Activated T-helper 17 cell treated with anti-CD3 and anti-CD28 coated beads, Interleukin-2, amount 50 U/mL, for 72 hours (primary cell): ENCODE results near the gene CHRDL2. TPM values are rescaled to one million over a fixed set of nuclear protein-coding genes. Genes with fewer than 3 reads are reported as not detected.
"Not testable (repeated sequence)": the region's sequence is repeated elsewhere in the genome, so short reads cannot be mapped to it uniquely, and the experiment has no call there.

Source experiments
- ATAC-seq: fragments of 150-1000 bp; cut with Tn5 transposase; replicated peaks from 2 replicates; pipeline ENCODE4 v1.10.0; 2021; ENCODE audit warnings: mild to moderate bottlenecking, moderate library complexity
- H3K27ac Mint-ChIP-seq: one replicate; pipeline ENCODE4 v1.8.0; 2022; ENCODE audit warnings: mixed read lengths
- H3K27me3 Mint-ChIP-seq: one replicate; pipeline ENCODE4 v1.8.0; 2022; ENCODE audit warnings: mixed read lengths
- H3K36me3 Mint-ChIP-seq: one replicate; pipeline ENCODE4 v1.8.0; 2022; ENCODE audit warnings: low read depth, mild to moderate bottlenecking, mixed read lengths
- H3K4me1 Mint-ChIP-seq: one replicate; pipeline ENCODE4 v1.8.0; 2022; ENCODE audit warnings: mixed read lengths
- H3K4me3 Mint-ChIP-seq: one replicate; pipeline ENCODE4 v1.8.0; 2022; ENCODE audit warnings: mild to moderate bottlenecking, mixed read lengths
- H3K9me3 Mint-ChIP-seq: one replicate; pipeline ENCODE4 v1.8.0; 2022; ENCODE audit warnings: mixed read lengths
- total RNA-seq, 2 donors: library from RNA; stranded (reverse); gene quantifications; one replicate each; pipeline ENCODE4 v1.2.3, GENCODE V29; 2022

Gene CHRDL2
- total RNA-seq = not detected

DNA sequence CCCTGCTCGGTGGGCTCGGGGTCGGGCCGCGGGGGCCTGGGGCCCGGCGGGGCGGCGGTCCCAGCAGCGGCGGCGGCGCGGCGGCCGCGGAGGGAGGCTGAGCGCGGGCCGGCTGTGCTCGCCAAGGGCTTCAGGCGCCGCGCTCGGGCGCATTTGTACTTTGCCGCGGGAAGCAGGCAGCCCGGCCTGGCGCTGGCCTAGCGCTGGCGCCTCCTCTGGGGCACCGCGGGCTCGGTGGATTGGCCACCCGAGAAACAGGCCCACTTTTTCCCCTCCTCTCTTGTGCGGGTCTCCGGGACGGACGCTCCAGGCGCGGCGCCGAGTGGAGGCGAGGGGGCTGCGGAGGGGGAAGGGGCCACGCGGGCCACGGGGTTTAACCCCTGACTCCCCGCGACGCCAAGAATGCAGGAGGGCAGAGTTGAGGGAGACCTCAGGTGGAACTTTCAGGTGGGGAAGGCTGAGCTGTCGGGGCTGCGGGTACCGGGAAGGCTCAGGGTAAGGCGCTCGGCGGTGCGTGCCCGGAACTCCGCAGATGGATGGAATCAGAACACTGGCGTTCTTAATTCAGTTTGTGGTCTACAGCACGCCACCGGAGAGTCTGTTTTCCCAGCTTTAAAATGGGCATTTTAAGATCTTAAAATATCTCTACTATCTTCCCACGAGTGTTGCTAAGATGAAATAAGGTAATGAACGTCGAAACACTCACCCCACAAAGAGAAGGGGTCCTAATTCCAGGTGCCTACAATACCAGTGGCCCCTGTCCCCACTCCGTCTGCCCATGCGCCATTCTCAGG lies at the start of gene CHRDL2:
Gene CHRDL2, minus strand, starts transcription at position 126 of the 794 bp plus-strand sequence. CDS start 538 bp downstream, outside the sequence.
- no peak for ATAC-seq

DNA sequence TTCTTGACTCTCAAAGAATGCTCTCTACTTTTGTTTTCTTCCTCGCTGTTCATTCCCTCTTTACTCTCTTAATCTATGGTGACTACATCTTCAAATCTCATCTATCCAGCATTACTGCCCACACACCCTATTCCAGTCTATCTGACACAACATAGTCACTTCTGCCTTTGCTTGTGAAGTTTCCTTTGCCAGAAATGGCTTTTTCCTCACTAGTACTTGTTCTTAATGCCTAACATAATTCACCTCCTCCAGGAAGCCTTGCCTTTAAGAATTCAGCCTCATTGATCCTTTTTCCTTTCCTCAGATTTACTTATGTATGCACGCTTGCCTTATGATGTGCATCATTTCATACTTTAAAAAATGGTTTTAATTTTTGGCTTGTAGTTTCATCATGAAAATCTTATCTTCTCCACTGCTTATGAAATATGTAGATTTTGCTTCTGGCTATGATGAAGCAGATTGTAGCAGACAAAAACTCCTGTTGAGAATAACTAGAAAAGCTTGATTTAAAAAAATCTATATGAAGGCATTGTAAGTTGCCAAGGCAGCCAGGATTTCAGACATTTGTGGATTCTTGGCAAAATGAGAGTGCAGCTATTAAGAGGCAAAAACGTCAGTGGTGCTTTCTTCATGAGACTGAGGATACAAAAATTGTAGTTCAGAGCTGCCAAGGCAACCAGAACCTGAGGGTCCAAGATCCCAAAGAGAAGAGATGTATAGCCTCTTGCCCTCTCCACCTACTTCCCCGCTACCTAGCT lies 49.2 kb upstream of the CHRDL2 start:
- Mint-ChIP-seq H3K9me3 (no peaks in the 10 kb centered on the region), H3K4me1 (peaks cover 15% of the 10 kb centered on the region)

More for the DNA sequence above, at the start of gene CHRDL2:
- H3K27ac Mint-ChIP-seq = no peak within 1 kb of the TSS
- H3K27me3 Mint-ChIP-seq = peaks cover 50% of the 10 kb centered on the region
- H3K9me3 Mint-ChIP-seq = no peaks in the 10 kb centered on the region
- peak within 1 kb of the TSS; percentile 7 for H3K4me3 Mint-ChIP-seq
- H3K36me3 Mint-ChIP-seq = no peaks in the 10 kb centered on the region
- H3K4me1 Mint-ChIP-seq = peaks cover 4% of the 10 kb centered on the region

GRCh38 chr11:74778581-74778980 lies 47.4 kb upstream of the CHRDL2 start:
- ATAC-seq = no peak
- Mint-ChIP-seq H3K4me3 (no peak overlapping the region), H3K27me3 (no peaks in the 10 kb centered on the region), H3K9me3 (no peaks in the 10 kb centered on the region), H3K4me1 (peaks cover 6% of the 10 kb centered on the region), H3K36me3 (peaks cover 13% of the 10 kb centered on the region), H3K27ac (no peak overlapping the region)

More for the DNA sequence above, 49.2 kb upstream of the CHRDL2 start:
- no peaks in the 10 kb centered on the region for H3K27me3 Mint-ChIP-seq
- no peak overlapping the region for H3K4me3 Mint-ChIP-seq
- H3K27ac Mint-ChIP-seq = no peak overlapping the region
- no peak for ATAC-seq
- H3K36me3 Mint-ChIP-seq = peaks cover 4% of the 10 kb centered on the region

GRCh38 chr11:74777877-74778276 lies 46.7 kb upstream of the CHRDL2 start:
- no peak overlapping the region for H3K4me3 Mint-ChIP-seq
- ATAC-seq = no peak
- no peak overlapping the region for H3K27ac Mint-ChIP-seq
- no peaks in the 10 kb centered on the region for H3K9me3 Mint-ChIP-seq
- peaks cover 13% of the 10 kb centered on the region for H3K36me3 Mint-ChIP-seq
- no peaks in the 10 kb centered on the region for H3K4me1 Mint-ChIP-seq
- H3K27me3 Mint-ChIP-seq = no peaks in the 10 kb centered on the region

DNA sequence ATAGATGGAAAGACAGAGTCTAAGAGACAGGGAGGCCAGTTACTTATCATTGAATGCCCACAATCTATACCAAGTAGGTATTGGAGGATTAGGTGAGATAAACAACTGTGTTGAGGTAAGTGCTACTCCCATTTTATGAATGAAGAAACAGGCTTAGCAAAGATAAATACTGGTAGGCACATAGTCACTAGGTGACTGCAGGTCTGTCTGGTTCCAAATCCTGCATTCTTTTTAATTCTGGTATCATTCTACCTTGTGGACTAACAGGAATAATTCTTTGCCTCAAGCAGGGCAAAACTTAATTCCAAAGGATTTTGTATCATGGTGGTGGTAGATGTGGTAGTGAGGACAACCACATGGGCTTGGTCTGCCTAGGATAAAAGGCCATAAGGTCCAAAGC lies 45.8 kb upstream of the CHRDL2 start:
- no peak for ATAC-seq
- H3K36me3 Mint-ChIP-seq = peaks cover 13% of the 10 kb centered on the region
- no peaks in the 10 kb centered on the region for H3K9me3 Mint-ChIP-seq

DNA sequence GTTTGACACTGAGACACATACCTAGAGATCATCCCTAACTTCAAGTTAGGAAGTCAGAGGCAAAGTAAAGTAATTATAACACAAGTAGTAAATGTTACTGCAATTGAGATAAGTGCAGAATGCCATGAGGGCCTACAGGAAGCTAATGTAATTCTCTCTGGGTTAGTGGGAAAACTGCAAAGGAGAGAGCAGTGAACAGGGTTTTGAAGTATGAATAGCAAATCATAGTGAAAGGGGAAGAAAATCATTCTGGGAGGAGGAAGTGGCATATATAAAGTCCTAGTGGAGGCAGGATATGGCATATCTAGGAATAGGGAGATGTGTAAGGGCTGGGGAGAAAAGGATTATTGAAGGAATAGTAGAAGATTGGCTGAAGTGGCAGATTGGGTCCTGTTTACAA lies 45.3 kb upstream of the CHRDL2 start:
- H3K36me3 Mint-ChIP-seq = peaks cover 13% of the 10 kb centered on the region

More for the DNA sequence above, 45.8 kb upstream of the CHRDL2 start:
- Mint-ChIP-seq H3K27ac (no peak overlapping the region), H3K4me3 (no peak overlapping the region), H3K27me3 (no peaks in the 10 kb centered on the region), H3K4me1 (no peaks in the 10 kb centered on the region)

DNA sequence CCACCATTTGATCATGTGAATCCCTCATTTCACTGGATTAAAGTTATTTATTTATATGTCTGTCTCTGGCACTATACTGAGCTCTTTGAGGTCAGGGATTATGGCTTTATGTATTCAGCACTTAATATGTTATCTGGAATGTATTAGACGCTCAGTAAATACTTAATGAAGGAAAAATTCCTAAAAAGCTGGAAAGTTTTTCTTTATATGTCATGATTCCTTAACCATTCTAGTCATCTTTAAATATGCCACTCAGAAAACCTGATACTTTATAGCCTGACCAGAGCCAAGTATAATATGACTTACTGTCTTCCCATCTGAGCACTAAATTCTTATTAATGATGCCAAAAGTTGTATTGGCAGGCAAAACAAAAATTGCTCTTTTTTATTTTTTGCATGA lies 44.5 kb upstream of the CHRDL2 start:
- no peak overlapping the region for H3K27ac Mint-ChIP-seq
- no peak overlapping the region for H3K4me3 Mint-ChIP-seq
- no peaks in the 10 kb centered on the region for H3K27me3 Mint-ChIP-seq
- no peak for ATAC-seq
- H3K36me3 Mint-ChIP-seq = peaks cover 13% of the 10 kb centered on the region
- H3K9me3 Mint-ChIP-seq = no peaks in the 10 kb centered on the region
- H3K4me1 Mint-ChIP-seq = no peaks in the 10 kb centered on the region

More for the DNA sequence above, 45.3 kb upstream of the CHRDL2 start:
- ATAC-seq = no peak
- no peaks in the 10 kb centered on the region for H3K4me1 Mint-ChIP-seq
- H3K4me3 Mint-ChIP-seq = no peak overlapping the region
- no peaks in the 10 kb centered on the region for H3K27me3 Mint-ChIP-seq
- H3K9me3 Mint-ChIP-seq = no peaks in the 10 kb centered on the region
- H3K27ac Mint-ChIP-seq = no peak overlapping the region

DNA sequence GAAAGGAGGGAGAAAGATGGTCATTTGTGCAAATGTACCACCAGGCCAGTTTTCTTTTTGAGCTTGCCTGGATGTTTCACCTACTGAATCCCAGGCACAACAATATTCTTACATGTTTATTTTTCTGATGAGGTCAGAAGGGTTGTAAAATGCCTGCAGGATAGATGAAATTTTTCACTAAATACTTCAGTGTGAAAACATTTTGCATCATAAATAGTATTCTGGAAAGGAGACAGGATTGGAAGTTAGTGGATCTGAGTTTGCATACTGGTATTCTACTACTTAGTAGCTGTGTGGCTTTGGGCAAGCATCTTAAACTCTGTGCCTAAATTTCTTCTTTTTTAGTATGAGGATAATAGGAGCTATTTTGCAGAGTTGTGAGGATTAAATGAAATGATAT lies 42.2 kb upstream of the CHRDL2 start:
- no peaks in the 10 kb centered on the region for H3K27me3 Mint-ChIP-seq
- H3K9me3 Mint-ChIP-seq = no peaks in the 10 kb centered on the region
- ATAC-seq = no peak
- H3K4me1 Mint-ChIP-seq = peaks cover 17% of the 10 kb centered on the region
- H3K4me3 Mint-ChIP-seq = no peak overlapping the region
- H3K27ac Mint-ChIP-seq = no peak overlapping the region
- H3K36me3 Mint-ChIP-seq = peaks cover 13% of the 10 kb centered on the region

DNA sequence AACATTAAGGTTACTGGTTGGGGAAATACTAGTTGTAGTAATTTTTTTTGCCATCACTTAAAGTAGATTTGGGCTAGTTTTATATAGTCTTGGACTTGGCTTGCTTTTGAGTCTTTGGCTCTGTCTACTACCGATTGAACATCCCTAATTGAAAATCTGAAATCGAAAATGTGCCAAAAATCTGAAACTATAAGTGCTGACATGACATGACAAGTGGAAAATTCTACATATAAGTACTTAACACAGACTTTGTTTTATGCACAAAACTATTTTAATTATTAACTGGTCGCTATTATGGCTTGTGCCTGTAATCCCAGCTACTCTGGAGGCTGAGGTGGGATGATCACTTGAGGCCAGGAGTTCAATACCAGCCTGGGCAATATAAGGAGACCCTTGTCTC lies 39.9 kb upstream of the CHRDL2 start:
- no peaks in the 10 kb centered on the region for H3K9me3 Mint-ChIP-seq
- H3K27me3 Mint-ChIP-seq = no peaks in the 10 kb centered on the region
- H3K4me1 Mint-ChIP-seq = peaks cover 25% of the 10 kb centered on the region
- peaks cover 13% of the 10 kb centered on the region for H3K36me3 Mint-ChIP-seq
- no peak overlapping the region for H3K4me3 Mint-ChIP-seq
- H3K27ac Mint-ChIP-seq = no peak overlapping the region
- ATAC-seq = no peak

DNA sequence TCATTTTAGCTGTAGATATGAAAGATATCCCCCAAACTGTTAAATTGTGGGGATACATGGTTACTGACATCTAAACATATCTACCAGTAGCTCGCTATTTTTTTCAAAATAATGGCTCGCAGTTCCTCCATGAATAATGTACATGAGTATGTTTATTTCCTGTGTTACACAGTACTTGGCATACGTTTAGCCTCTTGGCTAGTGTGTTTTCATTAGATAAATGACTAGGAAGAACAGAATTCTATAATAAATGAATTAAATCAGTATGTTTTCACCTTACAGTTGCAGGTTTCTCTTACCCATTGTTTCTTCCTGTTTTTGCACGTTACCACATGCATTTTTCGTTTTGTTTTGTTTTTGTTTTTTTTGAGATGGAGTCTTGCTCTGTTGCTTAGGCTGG lies 39.2 kb upstream of the CHRDL2 start:
- H3K9me3 Mint-ChIP-seq = no peaks in the 10 kb centered on the region
- no peak overlapping the region for H3K4me3 Mint-ChIP-seq
- no peak overlapping the region for H3K27ac Mint-ChIP-seq
- peaks cover 31% of the 10 kb centered on the region for H3K4me1 Mint-ChIP-seq
- H3K36me3 Mint-ChIP-seq = peaks cover 10% of the 10 kb centered on the region
- no peaks in the 10 kb centered on the region for H3K27me3 Mint-ChIP-seq
- ATAC-seq = no peak

DNA sequence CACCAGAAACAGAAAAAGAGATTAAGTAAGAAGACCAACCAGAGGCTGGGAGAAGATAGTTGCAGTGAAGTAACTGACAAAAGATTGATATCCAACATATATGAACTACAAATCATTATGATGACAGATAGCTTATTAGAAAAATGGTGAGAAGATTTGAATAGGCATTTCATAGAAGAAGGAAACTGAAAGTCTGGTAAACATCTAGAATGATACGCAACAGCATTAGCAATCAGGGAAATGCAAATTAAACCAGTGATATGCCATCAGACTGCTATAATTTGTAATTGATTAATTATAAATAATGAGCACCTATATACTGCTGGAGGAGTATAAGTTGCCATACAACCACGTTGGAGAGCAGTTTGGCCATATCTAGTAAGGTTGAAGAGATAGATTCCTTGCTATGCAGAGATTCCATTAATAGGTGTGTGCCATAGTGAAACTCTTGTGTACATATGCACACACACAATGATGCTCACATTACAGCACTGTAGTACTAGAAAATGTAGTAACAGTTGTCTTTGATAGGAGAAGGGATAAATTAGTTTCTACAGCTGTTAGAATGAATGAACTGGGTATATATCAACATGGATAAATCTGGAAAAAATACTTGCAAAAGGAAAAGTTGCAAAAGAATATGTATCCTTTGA lies 38.0 kb upstream of the CHRDL2 start:
- no peaks in the 10 kb centered on the region for H3K36me3 Mint-ChIP-seq
- no peak for ATAC-seq
- peak overlapping the region; percentile 62 for H3K4me3 Mint-ChIP-seq
- H3K27ac Mint-ChIP-seq = peak overlapping the region; percentile 84
- H3K27me3 Mint-ChIP-seq = no peaks in the 10 kb centered on the region
- H3K4me1 Mint-ChIP-seq = peaks cover 31% of the 10 kb centered on the region
- no peaks in the 10 kb centered on the region for H3K9me3 Mint-ChIP-seq

- H3K27ac Mint-ChIP-seq = peak overlapping the region; percentile 84
- not testable (repeated sequence) for H3K27me3 Mint-ChIP-seq
These were observed 37.0 kb upstream of the CHRDL2 start for GRCh38 chr11:74768172-74768651.

GRCh38 chr11:74766905-74767304 lies 35.7 kb upstream of the CHRDL2 start:
- Mint-ChIP-seq H3K4me1 (peaks cover 48% of the 10 kb centered on the region), H3K36me3 (peaks cover 15% of the 10 kb centered on the region), H3K4me3 (no peak overlapping the region), H3K9me3 (no peaks in the 10 kb centered on the region), H3K27ac (no peak overlapping the region), H3K27me3 (no peaks in the 10 kb centered on the region)
- ATAC-seq = no peak

More at GRCh38 chr11:74768172-74768651, 37.0 kb upstream of the CHRDL2 start:
- ATAC-seq = peak; percentile 98
- peak overlapping the region; percentile 62 for H3K4me3 Mint-ChIP-seq
- H3K9me3 Mint-ChIP-seq, H3K36me3 Mint-ChIP-seq: not testable (repeated sequence)
- peaks cover 39% of the 10 kb centered on the region for H3K4me1 Mint-ChIP-seq

GRCh38 chr11:74756571-74756970 lies 25.3 kb upstream of the CHRDL2 start:
- Mint-ChIP-seq H3K36me3 (no peaks in the 10 kb centered on the region), H3K4me1 (peaks cover 31% of the 10 kb centered on the region), H3K27ac (no peak overlapping the region), H3K27me3 (no peaks in the 10 kb centered on the region), H3K4me3 (no peak overlapping the region), H3K9me3 (peaks cover 5% of the 10 kb centered on the region)
- ATAC-seq = no peak
